ENCODE measurements around the gene CTTN. TPM values are rescaled to one million over a fixed set of nuclear protein-coding genes. Genes with fewer than 3 reads are reported as not detected.

Gene CTTN
- total RNA-seq, 1 experiment from 2014 or later = 503 TPM

DNA sequence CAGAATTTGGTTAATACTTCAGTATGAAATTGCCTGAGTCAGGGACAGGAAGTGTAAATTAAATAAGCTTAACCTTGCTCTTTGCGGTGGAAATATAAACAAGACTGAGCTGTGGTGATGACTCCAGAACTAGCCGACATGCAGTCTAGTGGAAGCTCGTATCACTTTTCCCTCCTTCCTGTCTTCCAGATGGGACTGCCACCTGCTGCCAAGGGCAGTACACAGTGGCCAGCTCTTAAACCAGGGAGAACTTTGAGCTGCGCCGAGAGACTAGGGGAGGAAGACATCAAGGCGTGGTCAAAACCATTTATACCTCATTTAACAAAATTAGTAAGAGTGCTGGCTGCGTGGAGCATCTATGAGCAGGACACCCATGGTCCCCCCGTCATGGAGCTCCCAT is 31.3 kb upstream of the CTTN start:
- ATAC-seq = peak; percentile 55; the same call in 1 of the 2 replicates
- in situ Hi-C loops (cut with HindIII; ENCODE audit: low pct_unique_long_range_greater_than_20kb, low sequenced_read_pairs) = no loop called here
- BruUV-seq (replicated peaks) = no TSS peak
- Histone ChIP-seq H3K4me3 (ENCODE audit: low read depth in 2 of 2, low read length in 2 of 2) (no peak overlapping the region), H3K9me3 (ENCODE audit: control insufficient read depth, insufficient read depth, low read depth, low read length) (no peaks in the 10 kb centered on the region), H3K4me1 (ENCODE audit: control insufficient read depth, insufficient read depth, low read length) (no peaks in the 10 kb centered on the region), H3K27ac (ENCODE audit: low read length) (no peak overlapping the region), H3K27me3 (ENCODE audit: control insufficient read depth, insufficient read depth, low read length) (no peaks in the 10 kb centered on the region), H3K36me3 (ENCODE audit: control insufficient read depth, insufficient read depth, low read length) (peaks cover 21% of the 10 kb centered on the region)
- intact Hi-C loops (cut with micrococcal nuclease; ENCODE audit: unreplicated experiment) = no loop called here
- ChIA-PET CTCF (interaction anchor here (1.0 kb wide), 1 partner anchor 11 kb away, joined by 3 read pairs; no protein-coding TSS in a partner anchor), POLR2A (no interaction called here)
- no peak for DNase-seq (ENCODE audit: low read depth, low spot score)
- TF ChIP-seq, protein P1, sequence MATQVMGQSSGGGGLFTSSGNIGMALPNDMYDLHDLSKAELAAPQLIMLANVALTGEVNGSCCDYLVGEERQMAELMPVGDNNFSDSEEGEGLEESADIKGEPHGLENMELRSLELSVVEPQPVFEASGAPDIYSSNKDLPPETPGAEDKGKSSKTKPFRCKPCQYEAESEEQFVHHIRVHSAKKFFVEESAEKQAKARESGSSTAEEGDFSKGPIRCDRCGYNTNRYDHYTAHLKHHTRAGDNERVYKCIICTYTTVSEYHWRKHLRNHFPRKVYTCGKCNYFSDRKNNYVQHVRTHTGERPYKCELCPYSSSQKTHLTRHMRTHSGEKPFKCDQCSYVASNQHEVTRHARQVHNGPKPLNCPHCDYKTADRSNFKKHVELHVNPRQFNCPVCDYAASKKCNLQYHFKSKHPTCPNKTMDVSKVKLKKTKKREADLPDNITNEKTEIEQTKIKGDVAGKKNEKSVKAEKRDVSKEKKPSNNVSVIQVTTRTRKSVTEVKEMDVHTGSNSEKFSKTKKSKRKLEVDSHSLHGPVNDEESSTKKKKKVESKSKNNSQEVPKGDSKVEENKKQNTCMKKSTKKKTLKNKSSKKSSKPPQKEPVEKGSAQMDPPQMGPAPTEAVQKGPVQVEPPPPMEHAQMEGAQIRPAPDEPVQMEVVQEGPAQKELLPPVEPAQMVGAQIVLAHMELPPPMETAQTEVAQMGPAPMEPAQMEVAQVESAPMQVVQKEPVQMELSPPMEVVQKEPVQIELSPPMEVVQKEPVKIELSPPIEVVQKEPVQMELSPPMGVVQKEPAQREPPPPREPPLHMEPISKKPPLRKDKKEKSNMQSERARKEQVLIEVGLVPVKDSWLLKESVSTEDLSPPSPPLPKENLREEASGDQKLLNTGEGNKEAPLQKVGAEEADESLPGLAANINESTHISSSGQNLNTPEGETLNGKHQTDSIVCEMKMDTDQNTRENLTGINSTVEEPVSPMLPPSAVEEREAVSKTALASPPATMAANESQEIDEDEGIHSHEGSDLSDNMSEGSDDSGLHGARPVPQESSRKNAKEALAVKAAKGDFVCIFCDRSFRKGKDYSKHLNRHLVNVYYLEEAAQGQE (IDR thresholded peaks at IDR 0.05; ENCODE audit: insufficient read depth in 1 of 2, low read depth in 2 of 2, low read length in 1 of 2) = no peak
- TF ChIP-seq SIN3A (IDR thresholded peaks at IDR 0.05; ENCODE audit: borderline replicate concordance, insufficient read depth, low read depth, low read length) = no peak
- no peak for TF ChIP-seq TCF7L2 (IDR thresholded peaks at IDR 0.05; ENCODE audit: low read depth, low read length)
- TF ChIP-seq, protein P2, sequence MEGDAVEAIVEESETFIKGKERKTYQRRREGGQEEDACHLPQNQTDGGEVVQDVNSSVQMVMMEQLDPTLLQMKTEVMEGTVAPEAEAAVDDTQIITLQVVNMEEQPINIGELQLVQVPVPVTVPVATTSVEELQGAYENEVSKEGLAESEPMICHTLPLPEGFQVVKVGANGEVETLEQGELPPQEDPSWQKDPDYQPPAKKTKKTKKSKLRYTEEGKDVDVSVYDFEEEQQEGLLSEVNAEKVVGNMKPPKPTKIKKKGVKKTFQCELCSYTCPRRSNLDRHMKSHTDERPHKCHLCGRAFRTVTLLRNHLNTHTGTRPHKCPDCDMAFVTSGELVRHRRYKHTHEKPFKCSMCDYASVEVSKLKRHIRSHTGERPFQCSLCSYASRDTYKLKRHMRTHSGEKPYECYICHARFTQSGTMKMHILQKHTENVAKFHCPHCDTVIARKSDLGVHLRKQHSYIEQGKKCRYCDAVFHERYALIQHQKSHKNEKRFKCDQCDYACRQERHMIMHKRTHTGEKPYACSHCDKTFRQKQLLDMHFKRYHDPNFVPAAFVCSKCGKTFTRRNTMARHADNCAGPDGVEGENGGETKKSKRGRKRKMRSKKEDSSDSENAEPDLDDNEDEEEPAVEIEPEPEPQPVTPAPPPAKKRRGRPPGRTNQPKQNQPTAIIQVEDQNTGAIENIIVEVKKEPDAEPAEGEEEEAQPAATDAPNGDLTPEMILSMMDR (IDR thresholded peaks at IDR 0.05) = no peak
- no peak for TF ChIP-seq POLR2AphosphoS5 (IDR thresholded peaks at IDR 0.05; ENCODE audit: low read depth, low read length)

DNA sequence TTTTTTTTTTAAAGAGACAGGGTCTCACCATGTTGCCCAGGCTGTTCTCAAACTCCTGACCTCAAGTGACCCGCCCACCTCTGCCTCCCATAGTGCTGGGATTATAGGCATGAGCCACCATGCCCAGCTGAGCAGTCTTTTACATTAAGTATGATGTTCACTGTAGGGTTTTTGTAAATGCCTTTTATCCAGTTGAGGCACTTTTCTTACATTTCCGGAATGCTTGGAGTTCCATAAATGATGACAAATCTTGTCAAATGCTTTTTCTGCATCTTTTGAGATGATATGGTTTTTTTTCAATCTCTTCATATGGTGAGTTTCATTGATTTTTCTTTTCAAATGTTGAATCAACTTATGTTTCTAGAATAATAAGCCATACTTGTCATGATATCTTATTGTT is 29.4 kb upstream of the CTTN start:
- Histone ChIP-seq H3K36me3 (ENCODE audit: control insufficient read depth, insufficient read depth, low read length) (peaks cover 19% of the 10 kb centered on the region), H3K27ac (ENCODE audit: low read length) (no peak overlapping the region), H3K9me3 (ENCODE audit: control insufficient read depth, insufficient read depth, low read depth, low read length) (no peaks in the 10 kb centered on the region), H3K4me3 (ENCODE audit: low read depth in 2 of 2, low read length in 2 of 2) (no peak overlapping the region), H3K27me3 (ENCODE audit: control insufficient read depth, insufficient read depth, low read length) (no peaks in the 10 kb centered on the region), H3K4me1 (ENCODE audit: control insufficient read depth, insufficient read depth, low read length) (no peaks in the 10 kb centered on the region)
- ChIA-PET CTCF (no interaction called here), POLR2A (no interaction called here)
- intact Hi-C loops (cut with micrococcal nuclease; ENCODE audit: unreplicated experiment) (no loop called here), in situ Hi-C loops (cut with HindIII; ENCODE audit: low pct_unique_long_range_greater_than_20kb, low sequenced_read_pairs) (no loop called here)
- no TSS peak for BruUV-seq (replicated peaks)
- DNase-seq (ENCODE audit: low read depth, low spot score) (no peak), ATAC-seq (no peak)
- TF ChIP-seq SIN3A (IDR thresholded peaks at IDR 0.05; ENCODE audit: borderline replicate concordance, insufficient read depth, low read depth, low read length) (no peak), TCF7L2 (IDR thresholded peaks at IDR 0.05; ENCODE audit: low read depth, low read length) (no peak), POLR2AphosphoS5 (IDR thresholded peaks at IDR 0.05; ENCODE audit: low read depth, low read length) (no peak)
- TF ChIP-seq, protein P1 (IDR thresholded peaks at IDR 0.05; ENCODE audit: insufficient read depth in 1 of 2, low read depth in 2 of 2, low read length in 1 of 2) = no peak
- TF ChIP-seq, protein P2 (IDR thresholded peaks at IDR 0.05) = no peak

All from Panc1 (cell line).